GM19467 (cell line): ENCODE results near the gene ARAP3.
"Not testable (repeated sequence)": the region's sequence is repeated elsewhere in the genome, so short reads cannot be mapped to it uniquely, and the experiment has no call there.

Experiments used
- ATAC-seq: cut with Tn5 transposase; IDR thresholded peaks from one replicate; pipeline ENCODE4 v1.9.1; 2021; ENCODE audit warnings: mild to moderate bottlenecking, moderate library complexity; ENCODE audit not compliant: unreplicated experiment

ARAP3 gene, protein sequence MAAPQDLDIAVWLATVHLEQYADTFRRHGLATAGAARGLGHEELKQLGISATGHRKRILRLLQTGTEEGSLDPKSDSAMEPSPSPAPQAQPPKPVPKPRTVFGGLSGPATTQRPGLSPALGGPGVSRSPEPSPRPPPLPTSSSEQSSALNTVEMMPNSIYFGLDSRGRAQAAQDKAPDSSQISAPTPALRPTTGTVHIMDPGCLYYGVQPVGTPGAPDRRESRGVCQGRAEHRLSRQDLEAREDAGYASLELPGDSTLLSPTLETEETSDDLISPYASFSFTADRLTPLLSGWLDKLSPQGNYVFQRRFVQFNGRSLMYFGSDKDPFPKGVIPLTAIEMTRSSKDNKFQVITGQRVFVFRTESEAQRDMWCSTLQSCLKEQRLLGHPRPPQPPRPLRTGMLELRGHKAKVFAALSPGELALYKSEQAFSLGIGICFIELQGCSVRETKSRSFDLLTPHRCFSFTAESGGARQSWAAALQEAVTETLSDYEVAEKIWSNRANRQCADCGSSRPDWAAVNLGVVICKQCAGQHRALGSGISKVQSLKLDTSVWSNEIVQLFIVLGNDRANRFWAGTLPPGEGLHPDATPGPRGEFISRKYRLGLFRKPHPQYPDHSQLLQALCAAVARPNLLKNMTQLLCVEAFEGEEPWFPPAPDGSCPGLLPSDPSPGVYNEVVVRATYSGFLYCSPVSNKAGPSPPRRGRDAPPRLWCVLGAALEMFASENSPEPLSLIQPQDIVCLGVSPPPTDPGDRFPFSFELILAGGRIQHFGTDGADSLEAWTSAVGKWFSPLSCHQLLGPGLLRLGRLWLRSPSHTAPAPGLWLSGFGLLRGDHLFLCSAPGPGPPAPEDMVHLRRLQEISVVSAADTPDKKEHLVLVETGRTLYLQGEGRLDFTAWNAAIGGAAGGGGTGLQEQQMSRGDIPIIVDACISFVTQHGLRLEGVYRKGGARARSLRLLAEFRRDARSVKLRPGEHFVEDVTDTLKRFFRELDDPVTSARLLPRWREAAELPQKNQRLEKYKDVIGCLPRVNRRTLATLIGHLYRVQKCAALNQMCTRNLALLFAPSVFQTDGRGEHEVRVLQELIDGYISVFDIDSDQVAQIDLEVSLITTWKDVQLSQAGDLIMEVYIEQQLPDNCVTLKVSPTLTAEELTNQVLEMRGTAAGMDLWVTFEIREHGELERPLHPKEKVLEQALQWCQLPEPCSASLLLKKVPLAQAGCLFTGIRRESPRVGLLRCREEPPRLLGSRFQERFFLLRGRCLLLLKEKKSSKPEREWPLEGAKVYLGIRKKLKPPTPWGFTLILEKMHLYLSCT (N-terminal part only)

DNA sequence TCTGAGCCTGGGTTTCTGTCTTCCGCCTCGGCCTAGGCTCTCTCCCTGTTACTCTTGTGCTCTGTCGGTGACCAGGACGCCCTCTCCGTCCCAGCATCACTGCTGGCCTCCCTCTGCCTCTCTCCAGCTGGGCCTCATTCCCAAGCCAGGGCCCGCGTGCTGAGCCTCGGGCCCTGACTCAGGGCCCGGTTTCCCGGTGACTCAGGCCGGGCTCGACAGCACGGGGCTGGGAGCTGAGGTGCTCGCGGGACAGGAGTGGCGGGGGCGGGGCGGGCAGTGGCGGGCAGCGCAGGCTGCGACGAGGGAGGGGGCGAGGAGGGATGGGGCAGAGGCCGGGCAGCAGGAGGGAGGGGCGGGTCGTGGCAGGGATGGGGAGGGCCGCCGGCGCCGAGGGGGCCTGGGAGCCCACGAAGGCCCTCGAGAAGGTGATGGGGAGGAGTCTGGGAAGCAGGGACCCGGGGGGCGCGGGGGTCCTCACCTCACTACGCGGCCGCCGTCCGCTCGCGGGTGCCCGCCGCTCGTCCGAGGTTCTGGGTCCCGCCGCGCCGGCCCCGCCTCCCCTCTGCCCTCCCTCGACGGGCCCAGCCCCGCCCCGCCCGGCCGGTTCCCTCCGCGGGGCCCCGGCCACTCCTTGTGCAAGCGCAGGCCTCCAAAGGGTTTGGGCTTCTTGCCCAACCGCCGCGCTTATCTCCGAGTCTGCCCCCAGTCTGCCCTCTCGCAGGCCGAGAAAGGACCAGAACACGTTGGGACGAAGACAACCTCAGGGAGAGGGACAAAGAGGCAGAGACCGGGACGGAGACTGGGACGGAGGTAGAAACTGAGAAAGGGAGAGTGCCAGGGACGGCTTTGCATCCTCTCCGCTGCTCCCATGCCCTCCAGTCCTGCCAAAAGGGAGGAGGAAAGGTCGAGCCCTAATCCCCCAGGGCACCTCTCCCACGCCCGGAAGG, at the start of gene ARAP3:
Gene ARAP3, minus strand, starts transcription at position 536 of the 947 bp plus-strand sequence. CDS start 1,744 bp downstream, outside the sequence.
- ATAC-seq = no peak

DNA sequence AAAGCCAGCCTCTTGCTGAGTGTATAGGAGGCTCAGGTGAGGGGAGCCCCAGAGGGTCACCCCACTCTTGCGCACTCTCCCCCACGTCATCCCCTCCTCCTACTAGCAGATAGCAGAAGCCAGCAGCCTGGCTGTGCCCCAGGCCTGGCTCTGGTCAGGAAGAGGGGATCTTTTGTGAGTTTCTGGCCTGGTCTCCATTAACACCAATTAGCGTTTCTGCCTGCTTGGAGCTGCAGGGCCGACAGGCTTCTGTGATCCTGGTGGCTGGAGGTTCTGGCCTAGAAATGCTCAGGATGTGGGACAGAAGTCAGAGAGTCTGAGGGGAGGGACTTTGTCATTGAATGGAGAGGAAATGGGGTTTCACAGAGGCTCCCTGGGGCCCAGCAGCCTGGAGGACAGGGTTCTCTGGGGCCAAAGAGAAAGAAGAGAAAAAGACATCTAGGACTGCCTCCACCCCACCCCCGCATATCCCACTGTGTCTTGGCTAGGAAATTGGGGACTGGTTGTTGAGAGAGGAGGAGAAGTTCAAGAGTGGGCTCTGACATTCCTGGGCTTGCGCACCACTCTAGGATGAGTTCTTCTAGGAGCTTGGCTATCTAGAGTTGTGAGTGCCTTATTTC, 47.5 kb upstream of the ARAP3 start:
- no peak for ATAC-seq

DNA sequence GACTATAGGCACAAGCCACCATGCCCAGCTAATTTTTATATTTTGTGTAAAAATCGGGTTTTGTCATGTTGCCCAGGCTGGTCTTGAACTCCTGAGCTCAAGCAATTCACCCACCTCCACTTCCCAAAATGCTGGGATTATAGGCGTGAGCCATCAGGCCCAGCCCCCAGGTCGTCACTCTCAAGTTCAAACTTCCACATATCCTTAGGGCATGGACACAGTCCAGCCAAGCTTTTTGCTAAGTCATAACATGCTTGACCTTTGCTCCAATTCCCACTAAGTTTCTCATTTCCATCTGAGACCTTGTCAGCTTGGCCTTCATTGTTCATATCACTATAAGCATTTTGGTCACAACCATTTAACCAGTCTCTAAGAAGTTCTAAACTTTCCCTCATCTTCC, 43.9 kb upstream of the ARAP3 start:
- ATAC-seq = no peak

DNA sequence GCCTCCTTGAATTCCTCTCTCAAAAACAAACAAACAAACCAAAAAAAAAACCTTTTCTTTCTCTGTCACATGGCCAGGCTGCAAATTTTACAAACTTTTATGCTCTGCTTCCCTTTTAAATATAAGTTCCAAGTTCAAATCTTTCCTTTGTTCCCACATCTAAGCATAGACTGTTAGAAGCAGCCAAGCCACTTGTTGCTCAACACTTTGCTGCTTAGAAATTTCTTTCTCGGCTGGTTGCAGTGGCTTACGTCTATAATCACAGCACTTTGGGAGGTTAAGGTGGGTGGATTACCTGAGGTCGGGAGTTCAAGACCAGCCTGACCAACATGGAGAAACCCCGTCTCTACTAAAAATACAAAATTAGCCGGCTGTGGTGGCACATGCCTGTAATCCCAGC, 43.1 kb upstream of the ARAP3 start:
- ATAC-seq = not testable (repeated sequence)

DNA sequence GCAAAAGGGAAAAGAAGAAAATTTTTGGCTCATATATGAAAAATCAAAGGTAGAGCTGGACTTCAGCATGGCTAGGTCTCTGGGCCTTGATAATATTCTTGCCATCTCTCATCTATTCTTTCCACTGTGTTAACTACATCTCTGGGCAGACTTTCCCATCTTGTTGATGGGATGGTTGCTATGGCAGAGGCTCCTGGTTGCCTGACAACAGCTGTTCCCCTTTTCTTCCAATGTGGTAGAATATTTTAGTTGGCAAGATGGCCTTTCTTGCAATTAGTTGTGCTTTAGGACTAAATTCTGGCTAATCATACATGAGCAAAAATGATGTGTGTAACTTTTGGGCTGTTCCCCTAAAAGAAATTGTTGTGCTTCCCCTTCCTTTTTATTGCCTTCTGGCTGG, 40.2 kb upstream of the ARAP3 start:
- no peak for ATAC-seq

DNA sequence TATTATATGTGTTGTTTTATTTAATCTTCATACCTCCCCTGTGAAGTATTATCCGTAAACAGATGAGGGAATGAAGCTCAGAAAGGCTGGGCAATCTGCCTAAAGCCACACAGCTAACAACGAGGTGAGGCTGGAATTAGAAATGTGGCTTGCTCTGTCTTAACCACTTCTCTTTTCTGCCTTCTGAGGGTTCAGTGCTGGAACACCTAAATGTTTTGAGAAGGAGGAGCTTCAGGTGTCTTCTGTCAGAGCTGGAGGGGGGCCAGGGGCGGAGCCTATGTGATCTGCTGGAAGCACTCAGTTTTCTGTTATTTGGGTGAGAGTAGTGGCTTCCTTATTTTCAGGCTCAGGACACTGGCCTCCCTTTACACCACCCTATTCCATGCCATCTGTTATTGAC, 35.0 kb upstream of the ARAP3 start:
- no peak for ATAC-seq

DNA sequence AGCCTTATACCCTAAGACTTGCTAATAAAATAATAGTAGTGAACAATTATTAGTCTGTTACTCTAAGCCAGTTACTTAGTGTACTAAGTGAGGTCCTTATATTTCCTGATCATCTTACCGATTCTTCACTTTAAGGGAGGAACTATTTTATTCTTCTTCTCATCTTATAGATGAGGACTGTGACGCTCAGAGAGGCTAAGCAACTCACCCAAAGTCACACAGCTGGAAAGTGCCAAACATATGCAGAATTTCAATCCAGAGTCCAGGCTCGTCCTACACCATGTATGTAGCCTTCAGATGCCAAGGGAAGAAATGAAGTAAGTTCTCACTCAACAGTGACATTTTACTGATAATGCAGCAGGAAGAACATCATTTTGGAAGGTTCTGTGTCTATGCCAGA, 34.4 kb upstream of the ARAP3 start:
- ATAC-seq = no peak

DNA sequence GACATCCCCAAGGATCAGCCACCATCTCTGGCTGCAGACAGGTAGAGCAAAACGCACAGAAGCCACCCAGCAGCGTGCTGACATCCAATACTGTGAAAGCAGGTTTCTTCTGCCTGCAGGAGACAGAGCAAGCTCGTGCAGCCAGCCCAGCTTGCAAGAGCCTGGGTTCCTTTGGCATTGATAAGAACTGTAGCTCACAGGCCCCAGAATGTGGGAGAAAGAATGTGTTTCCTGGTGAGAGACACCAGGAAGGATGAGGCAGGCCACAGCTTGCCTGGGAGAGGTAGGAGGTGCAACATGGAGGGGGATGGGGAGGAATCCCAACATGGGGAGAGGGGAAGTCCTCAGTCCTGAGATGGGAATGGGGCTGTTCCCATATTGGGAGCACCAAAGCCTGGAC, 34.0 kb upstream of the ARAP3 start:
- no peak for ATAC-seq

DNA sequence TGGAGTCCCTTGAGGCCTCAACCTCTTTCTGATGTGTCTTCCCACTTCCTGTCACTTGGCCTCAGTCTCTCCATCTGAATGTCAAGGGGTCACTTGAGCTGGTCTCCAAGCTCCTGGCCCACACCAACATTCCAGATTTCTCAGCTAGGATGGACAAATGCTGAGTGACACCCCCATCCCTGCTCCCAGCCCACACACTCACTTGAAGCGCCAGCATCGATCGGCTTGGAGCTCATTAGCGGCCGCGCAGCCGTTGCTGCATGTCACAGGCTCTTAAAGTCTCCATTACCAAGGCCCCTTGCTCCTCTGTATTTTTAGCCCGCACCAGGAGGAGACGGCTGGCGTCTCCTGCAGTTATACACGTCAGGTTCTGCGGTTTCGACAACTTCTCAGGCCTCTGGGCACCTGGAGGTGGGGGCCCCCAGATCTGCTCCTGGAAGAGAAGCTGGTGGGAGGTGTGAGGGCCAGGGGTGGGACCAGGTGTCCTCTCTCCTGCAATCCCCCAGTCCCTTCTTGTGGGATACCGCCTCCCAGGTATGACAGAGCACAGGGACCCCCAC, 33.4 kb upstream of the ARAP3 start:
- ATAC-seq = no peak

DNA sequence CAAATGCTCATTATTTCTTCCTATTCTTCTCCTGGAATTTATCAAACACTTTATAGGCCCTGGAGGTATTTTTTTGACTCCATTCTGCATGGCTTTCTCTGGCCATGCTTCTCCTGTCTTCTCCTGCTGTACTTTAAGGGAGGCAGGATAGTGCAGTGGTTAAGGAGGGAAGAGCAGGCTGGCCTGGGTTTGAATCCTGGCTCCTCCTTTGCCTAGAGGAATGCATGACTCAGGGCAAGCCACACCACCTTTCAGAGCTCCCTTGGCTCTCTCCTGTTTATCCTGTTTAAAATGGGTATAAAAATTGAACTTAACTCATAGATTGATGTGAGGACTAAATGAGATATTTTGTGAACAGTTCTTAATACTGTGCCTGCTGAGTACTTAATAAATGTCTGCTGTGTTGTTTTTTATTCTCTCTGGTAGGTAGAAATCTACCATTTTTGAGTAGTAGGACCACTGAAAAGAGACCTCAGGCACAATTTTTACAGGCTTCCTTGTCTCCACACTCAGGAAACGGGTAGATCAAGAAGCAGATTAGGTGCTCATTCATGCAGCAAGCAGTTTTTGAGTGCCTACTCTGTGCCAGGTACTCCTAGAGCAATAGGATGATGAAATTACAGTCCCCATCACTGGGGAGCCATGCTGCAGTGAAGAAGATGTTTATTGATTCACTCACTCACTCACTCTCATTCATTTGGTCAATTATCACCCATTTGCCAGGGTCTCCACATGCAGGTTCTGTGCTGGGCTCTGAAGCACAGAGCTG, 32.7 kb upstream of the ARAP3 start:
- no peak for ATAC-seq

DNA sequence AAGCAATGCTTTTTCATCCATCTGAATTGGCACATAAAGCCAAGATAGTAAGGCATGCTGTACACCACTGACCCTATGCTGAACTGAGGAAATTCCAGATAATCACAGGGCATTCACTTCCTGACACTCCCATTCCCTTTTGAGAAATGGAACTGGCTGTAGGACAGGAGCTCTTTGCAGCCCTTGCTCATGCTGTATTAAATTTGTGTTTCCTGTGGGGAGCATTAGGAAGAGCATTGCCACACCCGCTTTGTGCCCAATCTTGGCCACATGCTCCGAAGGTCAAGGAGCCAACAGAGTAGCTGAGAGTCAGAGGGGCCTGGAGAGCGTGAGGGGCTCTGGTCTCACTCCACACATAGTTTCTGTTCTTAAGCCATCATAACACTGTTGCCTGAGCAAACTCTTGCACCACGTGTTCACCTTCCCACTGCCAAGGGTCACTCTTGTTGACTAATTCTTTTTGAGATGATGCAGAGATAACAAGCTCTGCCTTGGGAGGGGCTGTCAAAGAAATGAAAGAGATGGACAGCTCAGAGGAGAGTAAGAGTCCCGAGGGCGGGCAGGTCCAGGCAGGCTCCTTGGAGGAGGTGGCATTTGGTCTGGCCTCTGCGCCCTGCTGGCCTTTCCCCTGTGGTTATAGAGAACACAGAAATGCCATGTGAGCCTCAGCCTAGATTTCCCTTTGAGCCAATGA, 31.7 kb upstream of the ARAP3 start:
- ATAC-seq = no peak

DNA sequence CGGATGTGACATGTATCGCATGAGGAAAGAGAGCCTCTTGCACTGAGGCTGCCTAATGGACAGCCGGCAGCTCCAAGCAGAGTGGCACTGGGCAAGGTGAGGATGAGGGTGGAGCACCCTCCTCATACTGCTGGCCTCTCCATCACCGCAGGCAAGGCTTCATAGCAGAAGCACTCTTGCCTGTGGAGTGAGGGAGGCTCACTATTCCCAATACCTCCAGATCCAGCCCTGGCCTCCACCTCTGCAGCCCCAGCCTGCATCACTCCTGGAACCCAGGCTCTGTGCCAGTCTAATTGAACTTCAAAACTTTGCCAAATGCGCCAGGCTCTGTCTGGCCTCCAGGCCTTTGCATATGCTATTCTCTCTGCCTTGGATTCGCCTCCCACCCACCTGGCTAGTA, 29.7 kb upstream of the ARAP3 start:
- no peak for ATAC-seq

DNA sequence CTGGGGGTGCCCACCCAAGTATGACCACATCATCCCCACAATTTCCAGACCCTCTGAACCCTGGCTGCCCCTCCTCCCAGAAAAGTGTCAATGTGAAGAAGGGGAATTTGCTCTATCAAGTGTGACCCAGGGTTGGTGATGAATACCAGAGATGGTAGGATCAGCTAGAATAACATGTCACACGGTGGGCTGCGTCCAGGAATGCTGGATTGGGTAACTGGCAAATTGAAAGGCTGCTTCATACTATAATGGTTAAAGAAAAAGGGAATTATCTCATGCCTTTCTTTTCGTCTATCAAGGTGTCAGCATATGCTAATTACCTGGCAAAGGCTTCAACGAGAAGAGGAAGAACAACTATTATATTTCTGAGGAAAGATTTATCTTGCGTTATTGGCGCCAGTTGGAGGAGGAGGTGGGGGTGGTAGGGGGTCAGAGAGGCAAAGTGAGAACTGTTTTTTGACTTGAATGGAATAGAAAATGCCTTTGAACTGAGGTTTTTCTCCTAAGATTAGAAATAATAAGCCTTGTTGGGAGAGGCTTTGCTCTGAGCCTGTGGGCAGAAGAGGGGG, 27.8 kb upstream of the ARAP3 start:
- ATAC-seq = no peak

DNA sequence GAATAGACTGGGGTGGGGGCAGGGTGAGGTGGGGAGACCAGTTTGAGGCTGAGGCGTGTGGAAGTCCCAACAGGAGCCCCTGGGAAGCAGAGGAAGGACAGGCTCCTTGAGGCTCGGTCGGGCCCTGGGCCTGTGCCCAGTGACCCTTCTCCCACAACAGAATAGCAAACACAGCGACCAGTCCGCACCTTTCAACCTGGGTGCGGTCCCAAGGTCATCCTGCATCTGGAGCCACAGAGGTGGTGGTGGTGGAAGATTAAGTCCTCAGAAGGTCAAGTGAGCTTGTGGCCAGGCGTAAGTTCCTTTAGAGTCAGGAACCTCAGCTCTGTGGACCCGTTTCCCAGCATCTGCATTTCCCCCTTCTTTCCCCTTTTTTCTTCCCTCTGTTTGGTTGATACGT, 26.0 kb upstream of the ARAP3 start:
- no peak for ATAC-seq

DNA sequence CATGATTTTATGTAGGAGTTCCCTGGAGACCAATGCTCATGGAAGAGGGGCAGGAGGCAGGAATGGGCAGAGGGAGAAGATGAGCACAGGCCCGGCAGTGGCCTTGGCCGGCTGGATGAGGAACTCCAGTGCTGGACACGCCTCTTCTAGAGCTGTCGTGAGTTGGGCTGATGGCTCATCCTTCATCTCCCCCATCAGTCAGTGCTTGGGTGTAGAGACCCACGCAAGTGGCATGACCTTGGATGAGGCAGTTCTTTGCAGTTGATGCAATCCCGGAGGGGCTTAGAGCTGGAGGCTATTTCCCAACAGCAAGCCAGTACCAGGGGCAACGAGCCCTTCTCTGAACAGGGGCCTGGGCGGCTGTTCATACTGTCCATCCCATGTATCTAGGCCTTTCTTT, 25.5 kb upstream of the ARAP3 start:
- ATAC-seq = no peak

DNA sequence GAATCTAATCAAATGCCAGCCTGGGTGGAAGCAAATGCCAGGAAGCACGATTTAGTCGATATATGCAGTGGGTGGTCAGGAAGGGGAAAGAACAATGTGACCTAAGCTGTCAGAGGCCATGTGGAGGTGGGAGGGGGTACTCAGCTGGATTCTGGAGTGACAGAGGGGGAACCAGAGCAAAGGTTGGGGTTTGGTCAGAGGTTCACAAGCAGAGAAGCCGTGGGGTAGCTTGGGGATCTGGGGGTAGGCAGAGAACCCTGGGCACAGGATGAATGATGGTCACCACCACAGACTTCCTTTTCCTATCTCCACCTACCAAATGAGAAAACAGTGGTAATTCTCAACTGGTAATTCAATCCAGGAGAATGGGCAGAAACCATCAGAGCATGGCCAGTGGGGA, 24.1 kb upstream of the ARAP3 start:
- ATAC-seq = no peak

DNA sequence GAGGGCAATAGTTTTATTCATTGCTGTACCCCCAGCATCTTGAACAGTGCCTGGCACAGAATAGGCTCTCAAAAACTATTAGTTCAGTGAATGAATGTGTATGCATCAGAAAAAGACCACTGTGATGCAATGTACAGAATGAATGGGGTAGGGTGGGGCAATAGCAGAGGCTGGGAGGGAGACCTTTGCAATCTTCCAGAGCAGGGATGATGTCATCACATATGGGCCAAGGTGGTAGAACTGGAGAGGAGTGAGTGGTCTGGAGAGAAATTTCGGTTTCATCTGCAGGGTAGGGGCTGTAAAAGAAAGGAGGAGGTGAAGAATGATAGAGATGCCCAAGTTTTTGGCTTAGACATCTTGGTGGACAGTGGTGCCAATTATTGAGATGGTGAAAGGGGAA, 23.4 kb upstream of the ARAP3 start:
- ATAC-seq = no peak
